Activated T-helper 17 cell treated with anti-CD3 and anti-CD28 coated beads, Interleukin-2, amount 50 U/mL, for 72 hours (primary cell): Measurements from ENCODE around the gene NXPE4. TPM values are rescaled to one million over a fixed set of nuclear protein-coding genes. Genes with fewer than 3 reads are reported as not detected.
"Not testable (repeated sequence)": the region's sequence is repeated elsewhere in the genome, so short reads cannot be mapped to it uniquely, and the experiment has no call there.

Source experiments
- ATAC-seq: fragments of 150-1000 bp; cut with Tn5 transposase; replicated peaks from 2 replicates; pipeline ENCODE4 v1.10.0; 2021; ENCODE audit warnings: mild to moderate bottlenecking, moderate library complexity
- H3K27ac Mint-ChIP-seq: one replicate; pipeline ENCODE4 v1.8.0; 2022; ENCODE audit warnings: mixed read lengths
- H3K27me3 Mint-ChIP-seq: one replicate; pipeline ENCODE4 v1.8.0; 2022; ENCODE audit warnings: mixed read lengths
- H3K36me3 Mint-ChIP-seq: one replicate; pipeline ENCODE4 v1.8.0; 2022; ENCODE audit warnings: low read depth, mild to moderate bottlenecking, mixed read lengths
- H3K4me1 Mint-ChIP-seq: one replicate; pipeline ENCODE4 v1.8.0; 2022; ENCODE audit warnings: mixed read lengths
- H3K4me3 Mint-ChIP-seq: one replicate; pipeline ENCODE4 v1.8.0; 2022; ENCODE audit warnings: mild to moderate bottlenecking, mixed read lengths
- H3K9me3 Mint-ChIP-seq: one replicate; pipeline ENCODE4 v1.8.0; 2022; ENCODE audit warnings: mixed read lengths
- total RNA-seq, 2 donors: library from RNA; stranded (reverse); gene quantifications; one replicate each; pipeline ENCODE4 v1.2.3, GENCODE V29; 2022

The NXPE4 gene
- total RNA-seq, 2 donors from 2014 or later: not detected

DNA sequence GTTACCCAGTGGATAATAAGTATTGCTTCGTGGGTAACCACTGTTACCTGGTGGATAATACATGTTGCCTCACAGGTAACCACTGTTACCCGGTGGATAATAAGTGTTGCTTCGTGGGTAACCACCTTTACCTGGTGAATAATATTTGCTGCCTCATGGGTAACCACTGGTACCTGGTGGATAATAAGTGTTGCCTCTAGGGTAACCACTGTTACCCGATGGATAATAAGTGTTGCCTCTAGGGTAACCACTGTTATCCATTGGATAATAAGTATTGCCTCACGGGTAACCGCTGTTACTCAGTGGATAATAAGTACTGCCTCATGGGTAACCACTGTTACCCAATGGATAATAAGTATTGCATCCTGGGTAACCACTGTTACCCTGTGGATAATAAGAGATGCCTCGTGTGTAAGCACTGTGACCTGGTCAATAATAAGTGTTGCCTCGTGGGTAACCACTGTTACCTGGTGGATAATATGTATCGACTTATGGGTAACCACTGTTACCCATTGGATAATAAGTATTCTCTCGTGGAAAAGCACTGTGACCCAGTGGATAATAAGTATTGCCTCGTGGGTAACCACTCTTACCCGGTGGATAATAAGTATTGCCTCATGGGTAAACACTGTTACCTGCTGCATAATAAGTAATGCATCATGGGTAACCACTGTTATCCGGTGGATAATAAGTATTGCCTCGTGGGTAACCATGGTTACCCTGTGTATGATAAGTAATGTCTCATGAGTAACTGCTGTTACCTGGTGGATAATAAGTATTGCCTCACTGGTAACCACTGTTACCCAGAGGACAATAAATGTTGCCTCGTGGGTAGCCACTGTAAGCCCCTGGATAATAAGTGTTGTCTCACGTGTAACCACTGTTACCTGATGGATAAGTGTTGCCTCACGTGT, 20.1 kb upstream of the NXPE4 start:
- Mint-ChIP-seq H3K27ac (no peak overlapping the region), H3K4me1 (no peaks in the 10 kb centered on the region), H3K36me3 (no peaks in the 10 kb centered on the region), H3K27me3 (no peaks in the 10 kb centered on the region), H3K4me3 (no peak overlapping the region), H3K9me3 (no peaks in the 10 kb centered on the region)
- no peak for ATAC-seq

DNA sequence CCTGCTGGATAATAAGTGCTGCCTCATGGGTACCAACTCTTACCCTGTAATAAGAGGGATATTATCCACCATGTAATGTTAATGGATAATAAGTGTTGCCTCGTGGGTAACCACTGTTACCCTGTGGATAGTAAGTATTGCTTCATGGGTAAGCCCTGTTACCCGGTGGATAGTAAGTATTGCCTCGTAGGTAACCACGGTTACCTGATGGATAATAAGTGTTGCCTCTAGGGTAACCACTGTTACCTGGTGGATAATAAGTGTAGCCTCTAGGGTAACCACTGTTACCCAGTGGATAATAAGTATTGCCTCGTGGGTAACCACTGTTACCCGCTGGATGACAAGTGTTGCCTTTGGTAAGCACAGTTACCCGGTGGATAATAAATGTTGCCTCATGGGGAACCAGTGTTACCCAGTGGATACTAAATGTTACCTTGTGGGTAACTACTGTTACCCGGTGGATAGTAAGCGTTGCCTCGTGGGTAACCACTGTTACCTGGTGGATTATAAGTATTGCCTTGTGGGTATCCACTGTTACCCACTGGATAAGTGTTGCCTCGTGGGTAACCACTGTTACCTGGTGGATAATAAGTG, 18.6 kb upstream of the NXPE4 start:
- Mint-ChIP-seq H3K27me3 (no peaks in the 10 kb centered on the region), H3K4me3 (no peak overlapping the region), H3K9me3 (no peaks in the 10 kb centered on the region), H3K27ac (no peak overlapping the region), H3K4me1 (no peaks in the 10 kb centered on the region), H3K36me3 (no peaks in the 10 kb centered on the region)
- no peak for ATAC-seq

DNA sequence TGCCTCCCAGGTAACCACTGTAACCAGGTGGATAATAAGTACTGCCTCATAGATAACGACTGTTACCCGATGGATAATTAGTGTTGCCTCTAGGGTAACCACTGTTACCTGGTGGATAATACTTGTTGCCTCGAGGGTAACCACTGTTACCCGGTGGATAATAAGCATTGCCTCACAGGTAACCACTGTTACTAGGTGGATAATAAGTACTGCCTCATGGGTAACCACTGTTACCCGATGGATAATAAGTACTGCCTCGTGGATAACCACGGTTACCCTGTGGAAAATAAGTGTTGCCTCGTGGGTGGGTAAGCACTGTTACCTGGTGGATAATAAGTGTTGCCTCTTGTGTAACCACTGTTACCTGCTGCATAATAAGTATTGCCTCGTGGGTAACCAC, 17.5 kb upstream of the NXPE4 start:
- H3K4me1 Mint-ChIP-seq, H3K27me3 Mint-ChIP-seq, H3K9me3 Mint-ChIP-seq, H3K36me3 Mint-ChIP-seq, H3K4me3 Mint-ChIP-seq, H3K27ac Mint-ChIP-seq, ATAC-seq: not testable (repeated sequence)

DNA sequence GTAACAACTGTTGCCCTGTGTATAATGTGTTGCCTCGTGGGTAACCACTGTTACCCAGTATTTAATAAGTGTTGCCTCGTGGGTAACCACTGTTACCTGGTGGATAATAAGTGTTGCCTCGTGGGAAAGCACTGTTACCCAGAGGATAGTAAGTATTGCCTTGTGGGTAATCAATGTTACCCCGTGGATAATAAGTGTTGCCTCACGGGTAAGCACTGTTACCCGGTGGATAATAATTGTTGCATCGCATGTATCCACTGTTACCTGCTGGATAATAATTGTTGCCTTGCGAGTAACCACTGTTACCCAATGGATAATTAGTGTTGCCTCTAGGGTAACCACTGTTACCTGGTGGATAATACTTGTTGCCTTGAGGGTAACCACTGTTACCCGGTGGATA, 17.1 kb upstream of the NXPE4 start:
- ATAC-seq: no peak
- no peaks in the 10 kb centered on the region for H3K27me3 Mint-ChIP-seq
- H3K4me3 Mint-ChIP-seq: no peak overlapping the region
- no peaks in the 10 kb centered on the region for H3K9me3 Mint-ChIP-seq
- no peaks in the 10 kb centered on the region for H3K4me1 Mint-ChIP-seq
- no peaks in the 10 kb centered on the region for H3K36me3 Mint-ChIP-seq
- no peak overlapping the region for H3K27ac Mint-ChIP-seq

DNA sequence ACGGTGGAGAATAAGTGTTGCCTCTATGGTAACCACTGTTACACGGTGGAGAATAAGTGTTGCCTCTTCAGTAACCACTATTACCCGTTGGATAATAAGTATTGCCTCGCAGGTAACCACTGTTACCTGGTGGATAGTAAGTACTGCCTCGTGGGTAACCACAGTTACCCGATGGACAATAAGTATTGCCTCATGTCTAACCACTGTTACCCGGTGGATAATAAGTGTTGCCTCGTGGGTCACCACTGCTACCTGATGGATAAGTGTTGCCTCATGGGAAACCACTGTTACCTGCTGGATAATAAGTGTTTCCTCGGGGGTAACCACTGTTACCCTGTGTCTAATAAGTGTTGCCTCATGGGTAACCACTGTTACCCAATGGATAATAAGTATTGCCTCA, 16.6 kb upstream of the NXPE4 start:
- not testable (repeated sequence) for ATAC-seq, H3K4me1 Mint-ChIP-seq, H3K27me3 Mint-ChIP-seq, H3K4me3 Mint-ChIP-seq, H3K27ac Mint-ChIP-seq, H3K36me3 Mint-ChIP-seq, H3K9me3 Mint-ChIP-seq

DNA sequence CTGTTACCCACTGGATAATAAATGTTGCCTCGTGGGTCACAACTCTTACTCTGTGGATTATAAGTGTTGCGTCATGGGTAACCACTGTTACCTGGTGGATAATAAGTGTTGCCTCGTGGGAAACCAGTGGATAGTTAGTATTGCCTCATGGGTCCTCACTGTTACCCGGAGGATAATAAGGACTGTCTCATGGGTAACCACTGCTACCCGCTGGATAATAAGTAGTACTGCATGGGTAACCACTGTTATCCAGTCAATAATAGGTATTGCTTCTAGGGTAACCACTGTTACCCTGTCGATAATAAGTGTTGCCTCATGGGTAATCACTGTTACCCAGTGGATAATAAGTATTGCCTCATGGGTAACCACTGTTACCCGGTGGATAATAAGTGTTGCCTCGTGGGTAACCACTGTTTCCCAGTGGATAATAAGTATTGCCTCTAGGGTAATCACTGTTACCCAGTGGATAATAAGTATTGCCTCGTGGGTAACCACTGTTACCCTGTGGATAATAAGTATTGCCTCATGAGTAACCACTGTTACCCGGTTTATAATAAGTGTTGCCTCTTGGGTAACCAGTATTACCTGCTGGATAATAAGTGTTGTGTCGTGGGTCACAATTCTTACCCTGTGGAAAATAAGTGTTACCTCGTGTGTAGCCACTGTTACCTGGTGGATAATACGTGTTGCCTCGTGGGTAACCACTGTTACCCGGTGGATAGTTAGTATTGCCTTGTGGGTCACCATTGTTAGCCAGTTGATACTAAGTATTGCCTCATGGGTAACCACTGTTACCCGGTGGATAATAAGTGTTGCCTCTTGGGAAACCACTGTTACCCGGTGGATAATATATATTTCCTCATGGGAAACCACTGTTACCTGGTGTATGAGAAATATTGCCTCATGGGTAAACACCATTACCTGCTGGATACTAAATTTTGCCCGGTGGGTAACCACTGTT, 15.7 kb upstream of the NXPE4 start:
- ATAC-seq: no peak
- H3K4me3 Mint-ChIP-seq: no peak overlapping the region
- H3K9me3 Mint-ChIP-seq: no peaks in the 10 kb centered on the region
- H3K27ac Mint-ChIP-seq: no peak overlapping the region
- no peaks in the 10 kb centered on the region for H3K4me1 Mint-ChIP-seq
- no peaks in the 10 kb centered on the region for H3K27me3 Mint-ChIP-seq
- no peaks in the 10 kb centered on the region for H3K36me3 Mint-ChIP-seq

DNA sequence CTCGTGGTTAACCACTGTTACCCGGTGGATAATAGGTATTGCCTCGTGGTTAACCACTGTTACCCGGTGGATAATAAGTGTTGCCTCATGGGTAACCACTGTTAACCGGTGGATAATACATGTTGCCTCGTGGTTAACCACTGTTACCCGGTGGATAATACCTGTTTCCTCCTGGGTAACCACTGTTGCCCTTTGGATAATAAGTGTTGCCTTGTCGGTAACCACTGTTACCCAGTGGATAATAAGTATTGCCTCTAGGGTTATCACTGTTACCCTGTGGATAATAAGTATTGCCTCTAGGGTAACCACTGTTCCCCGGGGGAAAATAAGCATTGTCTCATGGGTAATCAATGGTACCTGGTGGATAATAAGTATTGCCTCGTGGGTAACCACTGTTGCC, 15.0 kb upstream of the NXPE4 start:
- no peaks in the 10 kb centered on the region for H3K9me3 Mint-ChIP-seq
- H3K27me3 Mint-ChIP-seq: no peaks in the 10 kb centered on the region
- H3K4me3 Mint-ChIP-seq: no peak overlapping the region
- H3K27ac Mint-ChIP-seq: no peak overlapping the region
- H3K36me3 Mint-ChIP-seq: no peaks in the 10 kb centered on the region
- ATAC-seq: no peak
- H3K4me1 Mint-ChIP-seq: no peaks in the 10 kb centered on the region

DNA sequence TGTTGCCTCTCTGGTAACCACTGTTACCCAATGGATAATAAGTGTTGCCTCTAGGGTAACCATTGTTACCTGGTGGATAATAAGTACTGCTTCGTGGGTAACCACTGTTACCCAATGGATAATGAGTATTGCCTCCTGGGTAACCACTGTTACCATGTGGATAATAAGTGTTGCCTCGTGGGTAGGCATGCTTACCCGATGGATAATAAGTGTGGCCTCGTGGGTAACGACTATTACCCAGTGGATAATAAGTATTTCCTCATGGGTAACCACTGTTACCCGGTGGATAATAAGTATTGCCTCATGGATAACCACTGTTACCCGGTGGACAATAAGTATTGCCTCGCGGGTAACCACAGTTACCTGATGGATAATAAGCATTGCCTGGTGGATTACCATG, 13.8 kb upstream of the NXPE4 start:
- H3K4me1 Mint-ChIP-seq: no peaks in the 10 kb centered on the region
- H3K27ac Mint-ChIP-seq: no peak overlapping the region
- no peaks in the 10 kb centered on the region for H3K36me3 Mint-ChIP-seq
- H3K27me3 Mint-ChIP-seq: no peaks in the 10 kb centered on the region
- H3K4me3 Mint-ChIP-seq: no peak overlapping the region
- no peak for ATAC-seq
- H3K9me3 Mint-ChIP-seq: no peaks in the 10 kb centered on the region

DNA sequence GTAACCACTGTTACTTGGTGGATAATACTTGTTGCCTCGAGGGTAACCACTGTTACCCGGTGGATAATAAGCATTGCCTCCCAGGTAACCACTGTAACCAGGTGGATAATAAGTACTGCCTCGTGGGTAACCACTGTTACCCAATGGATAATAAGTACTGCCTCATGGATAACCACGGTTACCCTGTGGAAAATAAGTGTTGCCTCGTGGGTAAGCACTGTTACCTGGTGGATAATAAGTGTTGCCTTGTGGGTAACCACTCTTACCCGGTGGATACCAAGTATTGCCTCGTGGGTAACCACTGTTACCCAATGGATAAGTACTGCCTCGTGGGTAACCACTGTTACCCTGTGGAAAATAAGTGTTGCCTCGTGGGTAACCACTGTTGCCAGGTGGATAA, 13.0 kb upstream of the NXPE4 start:
- ATAC-seq, H3K27me3 Mint-ChIP-seq, H3K27ac Mint-ChIP-seq, H3K4me3 Mint-ChIP-seq, H3K4me1 Mint-ChIP-seq, H3K9me3 Mint-ChIP-seq, H3K36me3 Mint-ChIP-seq: not testable (repeated sequence)

DNA sequence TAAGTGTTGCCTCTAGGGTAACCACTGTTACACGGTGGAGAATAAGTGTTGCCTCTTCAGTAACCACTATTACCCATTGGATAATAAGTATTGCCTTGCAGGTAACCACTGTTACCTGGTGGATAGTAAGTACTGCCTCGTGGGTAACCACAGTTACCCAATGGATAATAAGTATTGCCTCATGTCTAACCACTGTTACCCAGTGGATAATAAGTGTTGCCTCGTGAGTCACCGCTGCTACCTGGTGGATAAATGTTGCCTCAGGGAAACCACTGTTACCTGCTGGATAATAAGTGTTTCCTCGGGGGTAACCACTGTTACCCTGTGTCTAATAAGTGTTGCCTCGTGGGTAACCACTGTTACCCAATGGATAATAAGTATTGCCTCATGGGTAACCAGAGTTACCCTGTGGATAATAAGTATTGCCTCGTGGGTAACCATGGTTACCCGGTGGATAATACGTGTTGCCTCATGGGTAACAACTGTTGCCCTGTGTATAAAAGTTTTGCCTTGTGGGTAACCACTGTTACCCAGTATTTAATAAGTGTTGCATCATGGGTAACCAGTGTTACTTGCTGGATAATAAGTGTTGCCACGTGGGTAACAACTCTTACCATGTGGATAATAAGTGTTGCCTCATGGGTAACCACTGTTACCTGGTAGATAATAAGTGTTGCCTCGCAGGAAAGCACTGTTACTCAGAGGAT, 12.3 kb upstream of the NXPE4 start:
- H3K9me3 Mint-ChIP-seq: no peaks in the 10 kb centered on the region
- no peak for ATAC-seq
- no peaks in the 10 kb centered on the region for H3K27me3 Mint-ChIP-seq
- H3K27ac Mint-ChIP-seq: no peak overlapping the region
- H3K36me3 Mint-ChIP-seq: no peaks in the 10 kb centered on the region
- H3K4me3 Mint-ChIP-seq: no peak overlapping the region
- no peaks in the 10 kb centered on the region for H3K4me1 Mint-ChIP-seq

DNA sequence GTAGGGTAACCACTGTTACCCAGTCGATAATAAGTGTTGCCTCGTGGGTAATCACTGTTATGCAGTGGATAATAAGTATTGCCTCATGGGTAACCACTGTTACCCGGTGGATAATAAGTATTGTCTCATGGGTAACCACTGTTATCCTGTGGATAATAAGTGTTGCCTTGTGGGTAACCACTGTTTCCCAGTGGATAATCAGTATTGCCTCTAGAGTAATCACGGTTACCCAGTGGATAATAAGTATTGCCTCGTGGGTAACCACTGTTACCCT, 11.2 kb upstream of the NXPE4 start:
- H3K9me3 Mint-ChIP-seq, ATAC-seq, H3K4me1 Mint-ChIP-seq, H3K27ac Mint-ChIP-seq, H3K4me3 Mint-ChIP-seq, H3K27me3 Mint-ChIP-seq, H3K36me3 Mint-ChIP-seq: not testable (repeated sequence)

DNA sequence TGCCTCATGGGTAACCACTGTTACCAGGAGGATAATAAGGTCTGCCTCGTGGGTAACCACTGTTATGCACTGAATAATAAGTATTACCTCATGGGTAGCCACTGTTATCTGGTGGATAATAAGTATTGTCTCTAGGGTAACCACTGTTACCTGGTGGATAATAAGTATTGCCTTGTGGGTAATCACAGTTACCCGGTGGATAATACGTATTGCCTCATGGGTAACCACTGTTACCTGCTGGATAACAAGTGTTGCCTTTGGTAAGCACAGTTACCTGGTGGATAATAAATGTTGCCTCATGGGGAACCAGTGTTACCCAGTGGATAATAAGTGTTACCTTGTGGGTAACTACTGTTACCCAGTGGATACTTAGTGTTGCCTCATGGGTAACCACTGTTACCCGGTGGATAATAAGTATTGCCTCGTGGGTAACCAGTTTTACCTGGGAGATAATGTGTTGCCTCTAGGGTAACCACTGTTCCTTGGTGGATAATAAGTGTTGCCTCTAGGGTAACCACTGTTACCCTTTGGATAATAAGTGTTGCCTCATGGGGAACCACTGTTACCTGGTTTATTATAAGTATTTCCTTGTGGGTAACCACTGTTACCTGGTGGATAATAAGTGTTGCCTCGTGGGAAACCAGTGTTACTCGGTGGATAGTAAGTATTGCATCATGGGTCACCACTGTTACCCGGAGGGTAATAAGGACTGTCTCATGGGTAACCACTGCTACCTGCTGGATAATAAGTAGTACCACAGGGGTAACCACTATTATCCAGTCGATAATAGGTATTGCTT, 10.6 kb upstream of the NXPE4 start:
- no peaks in the 10 kb centered on the region for H3K4me1 Mint-ChIP-seq
- no peaks in the 10 kb centered on the region for H3K27me3 Mint-ChIP-seq
- ATAC-seq: no peak
- H3K4me3 Mint-ChIP-seq: no peak overlapping the region
- H3K9me3 Mint-ChIP-seq: no peaks in the 10 kb centered on the region
- H3K27ac Mint-ChIP-seq: no peak overlapping the region
- no peaks in the 10 kb centered on the region for H3K36me3 Mint-ChIP-seq

DNA sequence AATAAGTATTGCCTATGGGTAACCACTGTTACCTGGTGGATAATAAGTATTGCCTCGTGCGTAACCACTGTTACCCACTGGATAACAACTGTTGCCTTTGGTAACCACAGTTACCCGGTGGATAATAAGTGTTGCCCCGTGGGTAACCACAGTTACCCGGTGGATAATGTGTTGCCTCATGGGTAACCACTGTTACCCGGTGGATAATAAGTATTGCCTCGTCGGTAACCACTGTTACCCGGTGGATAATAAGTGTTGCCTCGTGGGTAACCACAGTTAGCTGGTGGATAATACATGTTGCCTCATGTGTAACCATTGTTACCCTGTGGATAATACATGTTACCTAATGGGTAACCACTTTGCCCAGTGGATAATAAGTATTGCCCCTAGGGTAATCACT, 9.8 kb upstream of the NXPE4 start:
- Mint-ChIP-seq H3K4me3 (no peak overlapping the region), H3K27ac (no peak overlapping the region), H3K36me3 (no peaks in the 10 kb centered on the region), H3K4me1 (no peaks in the 10 kb centered on the region), H3K27me3 (no peaks in the 10 kb centered on the region), H3K9me3 (no peaks in the 10 kb centered on the region)
- no peak for ATAC-seq

DNA sequence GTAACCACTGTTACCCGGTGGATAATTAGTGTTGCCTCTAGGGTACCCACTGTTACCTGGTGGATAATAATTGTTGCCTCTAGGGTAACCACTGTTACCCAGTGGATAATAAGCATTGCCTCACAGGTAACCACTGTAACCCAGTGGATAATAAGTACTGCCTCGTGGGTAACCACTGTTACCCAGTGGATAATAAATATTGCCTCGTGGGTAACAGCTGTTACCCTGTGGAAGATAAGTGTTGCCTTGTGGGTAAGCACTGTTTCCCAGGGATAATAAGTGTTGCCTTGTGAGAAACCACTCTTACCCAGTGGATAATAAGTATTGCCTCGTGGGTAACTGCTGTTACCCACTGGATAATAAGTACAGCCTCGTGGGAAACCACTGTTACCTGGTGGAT, 9.3 kb upstream of the NXPE4 start:
- no peaks in the 10 kb centered on the region for H3K27me3 Mint-ChIP-seq
- H3K4me1 Mint-ChIP-seq: no peaks in the 10 kb centered on the region
- no peak for ATAC-seq
- H3K36me3 Mint-ChIP-seq: no peaks in the 10 kb centered on the region
- H3K27ac Mint-ChIP-seq: no peak overlapping the region
- H3K9me3 Mint-ChIP-seq: no peaks in the 10 kb centered on the region
- no peak overlapping the region for H3K4me3 Mint-ChIP-seq
